Bronchial epithelial cell (primary cell): Measurements from ENCODE around the gene CREB5. TPM values are rescaled to one million over a fixed set of nuclear protein-coding genes. Genes with fewer than 3 reads are reported as not detected.
A peak's percentile ranks its signal among the peaks of the same experiment; 100 is the strongest.

Source experiments
- DNase-seq: peaks from one replicate; pipeline ENCODE4 v3.0.0-alpha.2; 2010; ENCODE audit warnings: low read depth
- FAIRE-seq: peaks from 2 replicates; lab custom pipeline; 2011; peaks lifted over from hg19 to GRCh38; lab: Jason Lieb, UNC
- H3K27me3 ChIP-seq: 2 replicates; pipeline ENCODE4 v1.5.1; 2011; ENCODE audit warnings: low read length; ENCODE audit not compliant: control insufficient read depth, insufficient read depth
- H3K36me3 ChIP-seq: 2 replicates; pipeline ENCODE4 v1.5.1; 2011; ENCODE audit warnings: low read length; ENCODE audit not compliant: control insufficient read depth, insufficient read depth
- H3K4me3 ChIP-seq: 2 replicates; pipeline ENCODE4 v1.5.1; 2011; ENCODE audit warnings: mild to moderate bottlenecking, low read depth, low read length, control low read depth
- total RNA-seq: library from RNA; depleted of rRNA; stranded (reverse); fragments of >200 nt; gene quantifications from 2 replicates; pipeline ENCODE4 v1.2.1, GENCODE V29; 2014
- TF ChIP-seq, protein P1 (sequence below): IDR thresholded peaks from 2 replicates; pipeline ENCODE4 v1.5.1; 2011; ENCODE audit warnings: mild to moderate bottlenecking, moderate library complexity, low read length, control low read depth, inconsistent platforms; ENCODE audit not compliant: insufficient read depth, severe bottlenecking

The CREB5 gene
- total RNA-seq, 1 donor from 2014 or later = 2.1 TPM

DNA sequence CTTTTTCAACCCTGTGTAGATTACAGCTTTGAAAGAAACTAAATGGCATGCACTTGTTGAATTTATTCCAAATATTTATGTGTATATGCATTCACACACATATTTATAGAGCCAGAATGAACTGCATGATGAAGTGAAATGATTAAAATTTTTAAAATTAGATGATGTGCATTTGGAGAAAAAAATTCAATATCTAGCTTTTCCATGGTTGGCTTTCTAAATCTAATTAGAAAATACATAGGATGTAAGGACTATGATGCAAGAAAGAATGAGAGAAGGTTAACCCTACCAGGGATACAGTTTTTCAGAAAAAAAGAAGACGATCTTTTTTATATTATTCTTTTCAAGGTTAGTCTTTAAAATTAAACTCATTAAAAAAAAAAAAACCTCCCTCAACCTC is 341.3 kb downstream of the CREB5 start:
- no peak for DNase-seq
- H3K4me3 ChIP-seq = no peak overlapping the region
- FAIRE-seq = no peak
- H3K36me3 ChIP-seq = no peaks in the 10 kb centered on the region
- TF ChIP-seq, protein P1, sequence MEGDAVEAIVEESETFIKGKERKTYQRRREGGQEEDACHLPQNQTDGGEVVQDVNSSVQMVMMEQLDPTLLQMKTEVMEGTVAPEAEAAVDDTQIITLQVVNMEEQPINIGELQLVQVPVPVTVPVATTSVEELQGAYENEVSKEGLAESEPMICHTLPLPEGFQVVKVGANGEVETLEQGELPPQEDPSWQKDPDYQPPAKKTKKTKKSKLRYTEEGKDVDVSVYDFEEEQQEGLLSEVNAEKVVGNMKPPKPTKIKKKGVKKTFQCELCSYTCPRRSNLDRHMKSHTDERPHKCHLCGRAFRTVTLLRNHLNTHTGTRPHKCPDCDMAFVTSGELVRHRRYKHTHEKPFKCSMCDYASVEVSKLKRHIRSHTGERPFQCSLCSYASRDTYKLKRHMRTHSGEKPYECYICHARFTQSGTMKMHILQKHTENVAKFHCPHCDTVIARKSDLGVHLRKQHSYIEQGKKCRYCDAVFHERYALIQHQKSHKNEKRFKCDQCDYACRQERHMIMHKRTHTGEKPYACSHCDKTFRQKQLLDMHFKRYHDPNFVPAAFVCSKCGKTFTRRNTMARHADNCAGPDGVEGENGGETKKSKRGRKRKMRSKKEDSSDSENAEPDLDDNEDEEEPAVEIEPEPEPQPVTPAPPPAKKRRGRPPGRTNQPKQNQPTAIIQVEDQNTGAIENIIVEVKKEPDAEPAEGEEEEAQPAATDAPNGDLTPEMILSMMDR = no peak
- H3K27me3 ChIP-seq = no peaks in the 10 kb centered on the region

DNA sequence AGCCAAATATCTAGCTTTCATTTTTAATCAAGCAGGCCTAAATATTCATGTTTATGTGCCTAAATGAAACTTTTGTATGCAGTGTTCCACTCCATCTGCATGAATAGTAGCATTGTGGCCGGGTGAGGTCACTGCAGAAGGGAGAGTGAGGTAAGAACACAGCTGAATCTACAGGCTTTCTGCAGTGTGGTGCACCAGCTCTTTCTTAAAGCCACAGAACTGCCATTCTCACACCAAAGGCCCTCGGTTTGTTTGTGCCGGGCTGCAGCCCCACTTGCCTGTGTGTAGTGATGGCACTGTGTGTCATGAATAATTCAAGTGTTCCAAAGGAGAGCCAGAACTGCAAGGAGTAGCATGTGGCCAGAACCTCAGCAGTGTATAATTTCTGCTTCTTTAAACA is 341.7 kb downstream of the CREB5 start:
- no peaks in the 10 kb centered on the region for H3K27me3 ChIP-seq
- DNase-seq (no peak), FAIRE-seq (no peak)
- no peaks in the 10 kb centered on the region for H3K36me3 ChIP-seq
- no peak overlapping the region for H3K4me3 ChIP-seq
- TF ChIP-seq, protein P1 = no peak

DNA sequence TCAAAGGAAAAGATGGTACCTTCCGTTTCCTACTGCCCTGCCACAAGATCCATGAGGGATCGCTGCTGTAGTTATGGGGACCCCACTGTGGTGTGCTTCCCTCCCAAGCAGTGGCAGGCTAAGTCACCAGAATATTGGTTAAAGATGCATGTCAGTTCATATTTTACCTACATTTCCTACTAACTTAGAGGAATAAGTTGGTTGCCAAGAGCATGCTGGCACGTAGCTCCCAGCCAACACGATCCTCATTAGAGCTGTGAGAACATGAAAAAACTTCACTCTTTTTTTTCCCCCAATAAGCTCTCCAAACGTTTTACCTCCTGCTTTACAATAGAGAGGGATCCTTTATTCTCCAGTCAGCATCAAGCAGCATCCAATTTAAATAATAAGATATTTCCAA is 342.1 kb downstream of the CREB5 start:
- no peak overlapping the region for H3K4me3 ChIP-seq
- no peaks in the 10 kb centered on the region for H3K27me3 ChIP-seq
- H3K36me3 ChIP-seq = no peaks in the 10 kb centered on the region
- FAIRE-seq (no peak), DNase-seq (no peak)
- TF ChIP-seq, protein P1 = no peak

DNA sequence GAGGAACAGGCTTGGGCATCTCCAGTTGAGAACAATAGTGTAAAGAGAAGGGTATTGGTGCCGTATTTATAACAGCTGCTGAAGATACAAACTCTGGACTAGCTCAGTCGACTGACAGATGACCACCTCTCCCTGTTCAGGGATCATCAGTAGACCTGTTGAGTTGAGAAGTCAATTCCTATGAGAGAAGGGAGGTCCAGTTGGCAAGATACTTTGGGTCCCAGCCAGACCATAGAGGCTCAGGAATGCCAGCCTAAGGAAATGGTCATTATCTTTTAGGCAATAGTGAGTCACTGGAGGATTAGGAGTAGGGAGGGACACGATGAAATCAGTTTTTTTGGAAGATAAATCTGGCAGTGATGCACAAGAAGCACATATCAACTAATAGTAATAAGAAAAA is 342.9 kb downstream of the CREB5 start:
- FAIRE-seq = no peak
- Histone ChIP-seq H3K27me3 (no peaks in the 10 kb centered on the region), H3K36me3 (no peaks in the 10 kb centered on the region), H3K4me3 (no peak overlapping the region)
- TF ChIP-seq, protein P1 = no peak
- DNase-seq = peak; percentile 18

DNA sequence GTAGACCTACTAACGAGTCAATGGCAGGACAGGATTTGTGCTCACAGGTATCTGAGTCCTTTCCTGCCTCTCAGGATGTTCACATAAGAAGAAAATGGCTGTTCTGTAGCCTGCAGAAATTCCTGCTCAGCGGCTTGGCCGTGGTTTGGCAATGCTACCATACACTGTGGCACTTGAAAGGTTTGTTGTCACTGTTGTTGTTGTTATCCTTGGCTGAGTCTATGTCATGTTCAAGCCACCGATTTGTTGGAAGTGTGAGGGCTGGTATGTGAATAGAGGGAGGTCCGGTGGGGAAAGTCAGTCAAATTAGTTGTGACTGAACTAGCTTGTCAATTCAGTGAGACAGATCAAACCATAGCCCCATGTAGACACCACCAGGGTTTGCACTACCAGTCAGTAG is 345.9 kb downstream of the CREB5 start:
- FAIRE-seq (peak; percentile 75), DNase-seq (no peak)
- H3K27me3 ChIP-seq = no peaks in the 10 kb centered on the region
- TF ChIP-seq, protein P1 = no peak
- no peak overlapping the region for H3K4me3 ChIP-seq
- no peaks in the 10 kb centered on the region for H3K36me3 ChIP-seq

DNA sequence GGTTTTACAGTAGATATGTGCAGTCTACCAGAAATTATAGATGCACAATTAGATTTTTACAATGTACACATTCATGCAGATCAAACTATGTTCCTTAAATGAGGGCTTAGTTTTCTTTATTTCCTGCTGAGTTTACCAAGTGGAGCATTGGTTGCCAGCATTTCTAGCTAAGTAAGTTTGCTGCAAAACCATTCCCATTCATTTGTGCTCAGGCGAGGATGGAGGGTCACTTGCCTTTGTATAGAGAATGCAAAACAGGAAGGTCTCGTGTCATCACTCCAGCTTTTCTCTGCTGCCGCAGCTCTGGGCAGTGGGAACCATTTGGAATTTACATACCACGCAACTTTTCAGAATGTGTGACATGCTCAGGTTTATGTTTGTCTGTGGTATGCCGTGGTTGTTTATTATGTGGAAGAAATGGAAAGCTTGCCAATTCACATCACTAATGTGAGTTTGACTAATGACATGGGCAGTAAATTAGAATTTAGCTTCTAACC is 347.2 kb downstream of the CREB5 start:
- no peak for DNase-seq
- TF ChIP-seq, protein P1 = no peak
- no peak for FAIRE-seq
- H3K27me3 ChIP-seq = no peaks in the 10 kb centered on the region
- no peak overlapping the region for H3K4me3 ChIP-seq
- H3K36me3 ChIP-seq = no peaks in the 10 kb centered on the region
